ENCODE data around the gene LIN37.

LIN37 gene

DNA sequence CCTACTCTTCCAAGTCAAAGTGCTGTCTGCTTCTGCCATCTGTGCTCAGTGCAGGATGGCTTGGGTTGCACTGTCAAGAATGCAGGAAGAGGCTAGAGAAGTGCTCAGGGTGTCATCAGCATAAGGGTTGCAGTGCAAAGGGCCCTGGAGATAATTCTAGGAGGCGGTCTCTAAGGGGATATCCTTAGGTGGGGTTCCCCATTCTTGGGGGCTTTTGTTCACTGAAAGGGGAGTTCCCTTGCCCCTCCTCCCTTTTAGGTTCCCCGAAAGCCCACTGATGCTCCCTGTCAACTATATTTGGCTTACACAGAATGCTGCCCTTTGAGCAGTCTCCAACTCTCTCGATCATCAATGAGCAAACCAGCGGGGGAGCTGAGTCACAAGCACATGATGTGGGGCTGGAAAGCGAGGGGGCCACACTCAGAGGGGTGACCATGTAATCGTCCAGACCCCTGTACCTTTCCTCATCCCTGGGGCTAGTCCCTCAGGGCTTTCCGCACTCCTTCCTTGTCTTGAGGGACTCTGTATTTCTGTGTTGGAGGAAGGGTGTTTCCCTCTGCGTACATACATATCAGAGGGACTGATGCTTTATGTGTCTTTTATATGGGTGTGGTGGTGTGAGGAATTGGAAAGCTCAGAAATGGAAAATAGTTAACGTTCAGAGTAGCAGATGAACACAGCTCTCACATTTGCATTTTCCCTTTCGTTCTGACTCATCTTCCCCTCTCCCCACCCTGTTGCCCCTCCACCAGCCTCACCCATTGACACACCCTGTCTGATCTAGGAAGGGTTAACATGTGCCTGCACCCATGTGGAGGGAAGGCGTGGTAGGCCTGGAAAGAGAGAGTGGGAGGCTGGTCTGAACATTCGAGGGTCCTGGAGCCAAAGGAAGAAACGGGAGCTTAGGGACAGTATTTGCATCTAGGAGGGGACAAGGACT lies 37.3 kb upstream of the LIN37 start:
- peak; percentile 70 for DNase-seq (ENCODE audit: low spot score)
- in situ Hi-C loops (cut with MboI; ENCODE audit: low sequenced_read_pairs, unreplicated experiment): no loop called here
- TF ChIP-seq, protein P1, sequence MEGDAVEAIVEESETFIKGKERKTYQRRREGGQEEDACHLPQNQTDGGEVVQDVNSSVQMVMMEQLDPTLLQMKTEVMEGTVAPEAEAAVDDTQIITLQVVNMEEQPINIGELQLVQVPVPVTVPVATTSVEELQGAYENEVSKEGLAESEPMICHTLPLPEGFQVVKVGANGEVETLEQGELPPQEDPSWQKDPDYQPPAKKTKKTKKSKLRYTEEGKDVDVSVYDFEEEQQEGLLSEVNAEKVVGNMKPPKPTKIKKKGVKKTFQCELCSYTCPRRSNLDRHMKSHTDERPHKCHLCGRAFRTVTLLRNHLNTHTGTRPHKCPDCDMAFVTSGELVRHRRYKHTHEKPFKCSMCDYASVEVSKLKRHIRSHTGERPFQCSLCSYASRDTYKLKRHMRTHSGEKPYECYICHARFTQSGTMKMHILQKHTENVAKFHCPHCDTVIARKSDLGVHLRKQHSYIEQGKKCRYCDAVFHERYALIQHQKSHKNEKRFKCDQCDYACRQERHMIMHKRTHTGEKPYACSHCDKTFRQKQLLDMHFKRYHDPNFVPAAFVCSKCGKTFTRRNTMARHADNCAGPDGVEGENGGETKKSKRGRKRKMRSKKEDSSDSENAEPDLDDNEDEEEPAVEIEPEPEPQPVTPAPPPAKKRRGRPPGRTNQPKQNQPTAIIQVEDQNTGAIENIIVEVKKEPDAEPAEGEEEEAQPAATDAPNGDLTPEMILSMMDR (IDR thresholded peaks at IDR 0.05; ENCODE audit: borderline replicate concordance, control extremely low read depth, extremely low read depth, insufficient read depth, missing control alignments): no peak

DNA sequence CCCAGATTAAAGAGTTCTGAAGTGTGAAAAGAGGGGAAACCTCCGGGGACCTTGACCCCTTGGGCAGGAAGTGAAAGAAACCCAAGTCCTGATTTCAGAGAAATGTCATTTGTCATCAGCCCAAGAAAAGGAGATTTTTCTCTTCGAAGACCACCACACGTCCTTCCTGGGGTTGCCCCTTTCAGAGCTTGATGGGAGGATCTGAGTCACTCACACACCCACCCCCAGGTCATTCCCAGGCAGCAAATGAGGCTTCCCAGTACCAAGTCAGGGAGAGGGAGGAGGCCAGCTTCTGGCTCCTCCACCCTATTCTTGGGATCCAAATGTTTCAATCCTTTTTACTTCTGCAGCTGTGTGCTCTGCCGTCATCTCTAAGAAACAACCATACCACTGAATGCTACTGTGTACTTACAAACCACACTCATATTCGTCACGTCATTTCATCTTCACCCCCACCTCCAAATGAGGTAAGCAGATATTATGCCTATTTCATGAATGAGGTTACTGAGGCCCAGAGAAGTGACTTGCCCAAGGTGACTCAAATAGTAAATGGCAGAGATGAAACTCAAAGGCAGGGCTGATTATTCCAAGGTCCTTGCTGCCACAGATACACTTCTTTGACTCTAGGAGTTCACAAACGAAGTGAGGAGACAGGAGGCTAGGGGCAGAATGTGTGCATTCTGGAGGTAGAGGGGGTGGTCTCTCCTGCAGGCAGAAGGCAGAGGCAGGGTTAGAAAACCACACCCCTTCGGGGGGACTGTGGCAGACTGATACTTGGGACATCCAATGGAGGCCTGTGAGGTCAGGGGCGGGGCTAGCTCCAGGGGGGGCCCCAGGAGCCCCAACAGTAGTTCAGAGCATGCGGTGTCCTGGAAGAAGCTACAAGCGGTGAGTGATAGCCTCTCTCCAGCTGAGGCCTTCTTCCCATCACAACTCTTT lies 35.5 kb upstream of the LIN37 start:
- TF ChIP-seq, protein P1 (IDR thresholded peaks at IDR 0.05; ENCODE audit: borderline replicate concordance, control extremely low read depth, extremely low read depth, insufficient read depth, missing control alignments): no peak
- in situ Hi-C loops (cut with MboI; ENCODE audit: low sequenced_read_pairs, unreplicated experiment): no loop called here
- DNase-seq (ENCODE audit: low spot score): peak; percentile 85

DNA sequence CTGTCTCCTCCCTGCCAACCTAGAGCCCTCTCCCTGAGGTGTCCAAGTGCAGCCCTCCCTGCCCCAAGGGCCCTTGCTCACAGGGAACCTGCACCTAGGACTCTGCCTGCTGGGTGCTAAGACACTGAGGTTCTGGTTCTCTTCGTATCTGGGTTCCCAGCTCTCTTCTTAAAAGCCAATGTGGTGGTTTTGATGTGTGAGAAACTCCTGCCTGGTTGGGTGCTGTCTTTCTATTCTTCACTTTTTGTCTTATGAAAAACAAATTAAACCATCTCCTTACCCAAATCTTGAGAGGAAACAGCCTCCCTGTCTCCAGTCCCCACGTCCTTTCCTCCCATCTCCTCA lies 34.9 kb upstream of the LIN37 start:
- in situ Hi-C loops (cut with MboI; ENCODE audit: low sequenced_read_pairs, unreplicated experiment): no loop called here
- TF ChIP-seq, protein P1 (IDR thresholded peaks at IDR 0.05; ENCODE audit: borderline replicate concordance, control extremely low read depth, extremely low read depth, insufficient read depth, missing control alignments): no peak
- no peak for DNase-seq (ENCODE audit: low spot score)

DNA sequence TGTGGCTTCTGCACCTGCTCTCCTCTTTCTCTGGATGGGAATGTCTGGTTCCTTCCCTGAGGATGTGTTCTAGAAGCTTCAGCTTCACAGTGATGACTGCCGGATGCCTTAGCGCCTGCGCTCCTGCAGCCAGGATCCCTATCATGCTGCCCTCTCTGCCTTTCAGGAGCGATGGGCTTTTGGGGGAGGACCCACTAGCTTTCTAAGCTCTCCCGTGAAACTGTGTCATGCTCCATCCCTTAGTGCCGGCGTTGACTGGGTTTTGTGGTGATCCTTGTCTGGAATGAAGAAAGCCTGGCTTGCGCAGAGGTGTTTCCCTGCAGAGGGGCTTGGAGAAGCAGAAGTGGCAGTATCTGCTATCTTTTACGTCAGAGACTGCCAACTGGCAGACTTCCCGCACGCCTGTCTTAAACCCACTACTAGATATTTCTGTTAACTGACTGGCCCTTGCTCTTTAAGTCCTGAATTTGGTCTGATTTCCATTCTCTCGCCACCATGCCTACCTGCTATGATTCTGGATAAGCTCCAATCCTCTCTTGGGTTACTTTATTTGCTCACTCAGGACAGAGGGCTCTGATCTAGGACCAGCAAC lies 34.4 kb upstream of the LIN37 start:
- TF ChIP-seq, protein P1 (IDR thresholded peaks at IDR 0.05; ENCODE audit: borderline replicate concordance, control extremely low read depth, extremely low read depth, insufficient read depth, missing control alignments): no peak
- no peak for DNase-seq (ENCODE audit: low spot score)
- in situ Hi-C loops (cut with MboI; ENCODE audit: low sequenced_read_pairs, unreplicated experiment): no loop called here

DNA sequence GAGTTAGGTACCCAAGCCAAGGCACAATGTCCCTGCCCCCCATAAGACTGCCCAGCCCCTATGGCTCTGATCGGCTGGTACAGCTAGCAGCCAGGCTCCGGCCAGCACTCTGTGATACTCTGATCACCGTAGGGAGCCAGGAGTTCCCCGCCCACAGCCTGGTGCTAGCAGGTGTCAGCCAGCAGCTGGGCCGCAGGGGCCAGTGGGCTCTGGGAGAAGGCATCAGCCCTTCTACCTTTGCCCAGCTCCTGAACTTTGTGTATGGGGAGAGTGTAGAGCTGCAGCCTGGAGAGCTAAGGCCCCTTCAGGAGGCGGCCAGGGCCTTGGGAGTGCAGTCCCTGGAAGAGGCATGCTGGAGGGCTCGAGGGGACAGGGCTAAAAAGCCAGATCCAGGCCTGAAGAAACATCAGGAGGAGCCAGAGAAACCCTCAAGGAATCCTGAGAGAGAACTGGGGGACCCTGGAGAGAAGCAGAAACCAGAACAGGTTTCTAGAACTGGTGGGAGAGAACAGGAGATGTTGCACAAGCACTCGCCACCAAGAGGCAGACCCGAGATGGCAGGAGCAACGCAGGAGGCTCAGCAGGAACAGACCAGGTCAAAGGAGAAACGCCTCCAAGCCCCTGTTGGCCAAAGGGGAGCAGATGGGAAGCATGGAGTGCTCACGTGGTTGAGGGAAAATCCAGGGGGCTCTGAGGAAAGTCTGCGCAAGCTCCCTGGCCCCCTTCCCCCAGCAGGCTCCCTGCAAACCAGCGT lies 33.6 kb upstream of the LIN37 start:
- in situ Hi-C loops (cut with MboI; ENCODE audit: low sequenced_read_pairs, unreplicated experiment): no loop called here
- DNase-seq (ENCODE audit: low spot score): no peak
- TF ChIP-seq, protein P1 (IDR thresholded peaks at IDR 0.05; ENCODE audit: borderline replicate concordance, control extremely low read depth, extremely low read depth, insufficient read depth, missing control alignments): peak; percentile 25
